Epithelial cell of esophagus (primary cell): Measurements from ENCODE around the gene ARHGAP28.

Experiments
- DNase-seq: peaks from one replicate; pipeline ENCODE4 v3.0.0; 2010; ENCODE audit warnings: low read depth
- H3K4me3 ChIP-seq: 2 replicates; pipeline ENCODE4 v1.5.1; 2011; ENCODE audit warnings: mild to moderate bottlenecking, low read length, control low read depth
- TF ChIP-seq, protein P1 (sequence below): IDR thresholded peaks from 2 replicates; pipeline ENCODE4 v1.5.1; 2011; ENCODE audit warnings: low read depth, mild to moderate bottlenecking, low read length, control low read depth, inconsistent platforms; ENCODE audit not compliant: insufficient read depth; ENCODE audit errors: missing control alignments

The ARHGAP28 gene

DNA sequence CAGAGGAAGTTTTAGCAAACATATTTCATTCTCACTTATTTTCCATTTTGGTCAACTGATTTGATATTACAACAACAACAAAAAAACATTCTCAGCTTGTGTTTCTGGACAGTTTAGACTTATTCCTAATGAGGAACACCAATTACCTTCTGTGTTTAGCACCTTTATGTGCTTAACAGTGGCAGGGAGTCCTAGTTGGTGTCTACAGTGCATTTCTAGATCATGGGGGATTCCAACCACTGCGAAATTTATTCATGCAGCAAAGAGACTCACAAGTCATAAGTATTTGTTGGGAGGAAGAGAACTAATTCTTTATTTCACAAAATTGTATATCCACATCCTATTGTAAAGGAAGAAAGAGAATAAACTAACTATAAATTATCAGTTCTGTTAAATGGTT lies 4.2 kb downstream of the ARHGAP28 start:
- H3K4me3 ChIP-seq = no peak overlapping the region
- no peak for DNase-seq
- TF ChIP-seq, protein P1, sequence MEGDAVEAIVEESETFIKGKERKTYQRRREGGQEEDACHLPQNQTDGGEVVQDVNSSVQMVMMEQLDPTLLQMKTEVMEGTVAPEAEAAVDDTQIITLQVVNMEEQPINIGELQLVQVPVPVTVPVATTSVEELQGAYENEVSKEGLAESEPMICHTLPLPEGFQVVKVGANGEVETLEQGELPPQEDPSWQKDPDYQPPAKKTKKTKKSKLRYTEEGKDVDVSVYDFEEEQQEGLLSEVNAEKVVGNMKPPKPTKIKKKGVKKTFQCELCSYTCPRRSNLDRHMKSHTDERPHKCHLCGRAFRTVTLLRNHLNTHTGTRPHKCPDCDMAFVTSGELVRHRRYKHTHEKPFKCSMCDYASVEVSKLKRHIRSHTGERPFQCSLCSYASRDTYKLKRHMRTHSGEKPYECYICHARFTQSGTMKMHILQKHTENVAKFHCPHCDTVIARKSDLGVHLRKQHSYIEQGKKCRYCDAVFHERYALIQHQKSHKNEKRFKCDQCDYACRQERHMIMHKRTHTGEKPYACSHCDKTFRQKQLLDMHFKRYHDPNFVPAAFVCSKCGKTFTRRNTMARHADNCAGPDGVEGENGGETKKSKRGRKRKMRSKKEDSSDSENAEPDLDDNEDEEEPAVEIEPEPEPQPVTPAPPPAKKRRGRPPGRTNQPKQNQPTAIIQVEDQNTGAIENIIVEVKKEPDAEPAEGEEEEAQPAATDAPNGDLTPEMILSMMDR = no peak

DNA sequence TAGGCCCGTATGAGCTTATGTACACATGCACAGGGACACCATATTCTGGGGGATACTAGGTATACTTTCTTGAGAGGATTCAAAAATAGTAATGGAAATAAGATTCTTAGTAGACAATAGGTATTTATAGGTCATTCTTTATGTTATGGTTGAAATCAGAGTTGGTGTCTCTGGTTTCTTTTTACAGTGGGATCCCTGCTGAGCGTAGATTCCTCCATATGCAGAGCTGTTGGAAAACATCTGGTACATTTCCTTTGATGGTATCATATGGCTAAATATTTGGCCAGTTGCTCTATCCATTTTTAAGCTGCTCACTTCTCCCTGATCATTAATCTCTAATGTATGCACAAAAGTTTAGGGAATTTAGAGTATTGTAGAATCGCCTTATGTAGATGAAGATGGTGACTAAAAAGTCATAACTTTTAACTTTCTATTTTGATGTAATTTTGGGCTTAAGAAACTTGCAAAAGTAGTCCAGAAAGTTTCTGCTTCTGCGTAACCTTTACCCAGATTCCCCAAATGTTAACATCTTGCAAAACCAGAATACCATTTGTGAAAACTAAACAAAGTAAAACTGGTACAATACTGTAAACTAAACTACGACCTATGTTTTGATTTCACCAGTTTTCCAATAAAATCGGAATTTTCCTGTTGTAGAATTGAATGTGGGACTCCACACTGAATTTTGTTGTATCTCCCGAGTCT lies 5.4 kb downstream of the ARHGAP28 start:
- no peak overlapping the region for H3K4me3 ChIP-seq
- no peak for DNase-seq
- TF ChIP-seq, protein P1 = no peak

DNA sequence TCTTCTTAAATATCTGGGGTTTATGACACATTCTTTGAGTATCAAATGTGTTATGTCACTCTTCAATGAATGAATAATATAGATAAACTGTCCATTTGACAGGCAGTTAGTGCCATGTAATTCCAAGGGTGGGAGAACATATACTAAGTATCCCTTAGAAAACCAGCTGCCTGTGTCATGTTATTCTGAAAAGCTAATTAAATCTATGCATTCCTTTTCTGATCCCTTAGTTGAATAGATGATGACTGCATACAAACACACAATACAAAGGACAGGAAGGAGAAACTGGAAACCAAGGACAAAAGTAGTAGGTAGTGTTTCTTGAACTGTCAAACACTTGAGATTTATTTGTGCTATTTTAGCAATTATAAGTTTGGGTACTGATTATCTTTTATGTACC lies 8.3 kb downstream of the ARHGAP28 start:
- H3K4me3 ChIP-seq = no peak overlapping the region
- no peak for DNase-seq
- TF ChIP-seq, protein P1 = no peak

DNA sequence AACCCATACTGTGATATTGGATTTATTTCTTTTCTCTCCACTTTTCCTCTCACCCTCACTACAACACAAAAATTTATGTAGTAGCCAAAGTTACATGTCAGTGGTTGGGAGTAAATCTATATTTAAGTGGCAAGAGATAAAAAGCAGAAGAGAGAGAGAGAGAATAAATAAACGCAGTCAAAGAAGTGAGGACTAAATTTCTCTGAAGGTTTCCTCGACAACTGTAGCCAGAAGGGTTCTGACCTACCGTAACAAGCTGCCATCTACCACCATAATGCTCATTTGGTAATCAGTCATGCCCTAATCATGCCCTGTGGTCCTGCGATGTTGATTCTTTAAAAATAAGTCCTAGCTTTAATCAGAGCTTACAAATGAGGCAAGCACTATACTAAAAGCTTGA lies 9.1 kb downstream of the ARHGAP28 start:
- no peak overlapping the region for H3K4me3 ChIP-seq
- no peak for DNase-seq
- TF ChIP-seq, protein P1 = no peak

DNA sequence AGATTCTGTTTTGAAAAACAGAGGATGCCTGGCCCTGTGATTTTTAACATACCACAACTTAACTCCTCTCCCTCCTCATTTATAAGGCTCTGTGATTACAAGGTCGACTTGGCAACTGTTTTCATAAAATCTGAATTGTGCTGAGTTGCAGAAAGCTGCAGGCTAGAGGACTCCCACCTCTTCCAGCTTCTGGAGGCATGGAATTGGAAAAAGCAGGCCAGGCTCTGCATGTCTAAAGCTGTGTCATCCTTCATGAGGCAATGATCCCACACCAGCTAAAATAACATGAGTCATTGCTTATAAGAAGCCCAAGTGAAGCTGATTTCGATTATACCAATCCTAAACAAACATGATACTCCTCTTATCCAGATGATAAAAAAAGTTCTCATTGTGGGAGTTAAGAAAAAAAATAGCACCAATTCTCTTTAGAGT lies 11.7 kb downstream of the ARHGAP28 start:
- no peak overlapping the region for H3K4me3 ChIP-seq
- TF ChIP-seq, protein P1 = no peak
- DNase-seq = peak; percentile 78

DNA sequence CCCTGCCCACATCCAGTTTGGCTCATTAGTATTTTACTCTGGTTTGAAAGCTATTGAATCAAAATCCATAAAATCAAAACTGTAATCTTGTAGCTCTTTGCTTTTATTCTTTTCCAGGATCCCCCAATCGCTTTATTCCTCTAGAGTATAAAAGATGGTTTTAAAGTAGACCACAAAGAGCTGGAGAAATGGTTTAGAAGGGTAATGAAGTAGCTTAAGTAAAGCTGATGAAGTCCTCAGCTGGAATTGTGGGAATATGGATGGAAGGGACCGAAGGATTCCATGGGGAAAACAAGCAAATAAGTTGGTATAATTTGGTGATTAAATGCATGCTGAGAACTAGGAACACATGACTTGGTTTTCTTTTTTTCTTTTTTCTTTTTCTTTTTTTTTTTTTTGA lies 12.3 kb downstream of the ARHGAP28 start:
- TF ChIP-seq, protein P1 = no peak
- DNase-seq = no peak
- no peak overlapping the region for H3K4me3 ChIP-seq

DNA sequence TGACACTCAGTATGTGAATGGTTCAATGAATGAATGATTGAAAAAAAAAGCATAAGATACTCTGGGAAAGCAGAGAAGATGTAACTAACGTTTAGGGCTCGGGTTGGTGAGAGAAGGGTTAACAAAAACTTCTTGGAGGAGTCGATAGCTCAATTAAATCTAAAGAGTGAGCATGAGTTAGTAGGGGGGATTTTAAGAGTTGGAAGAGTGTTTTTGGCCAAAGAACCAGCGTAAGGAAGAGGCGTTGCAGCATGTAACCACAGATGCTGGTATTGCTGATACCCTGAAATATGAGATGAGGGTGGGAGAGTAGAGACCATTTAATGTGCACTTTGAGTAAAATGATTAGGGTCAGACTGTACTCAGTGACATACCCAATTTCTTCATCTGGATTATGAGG lies 14.5 kb downstream of the ARHGAP28 start:
- DNase-seq = no peak
- no peak overlapping the region for H3K4me3 ChIP-seq
- TF ChIP-seq, protein P1 = no peak
